Glutamatergic neuron (in vitro differentiated cells): ENCODE data around the gene LILRB2. TPM values are rescaled to one million over a fixed set of nuclear protein-coding genes. Genes with fewer than 3 reads are reported as not detected.
A peak's percentile ranks its signal among the peaks of the same experiment; 100 is the strongest.
"Not testable (repeated sequence)": the region's sequence is repeated elsewhere in the genome, so short reads cannot be mapped to it uniquely, and the experiment has no call there.

ENCODE experiments used
- DNase-seq: peaks from one replicate; pipeline ENCODE4 v3.0.0; 2022
- H3K27ac Mint-ChIP-seq: one replicate; pipeline ENCODE4 v1.8.0; 2020; ENCODE audit warnings: mild to moderate bottlenecking, mixed read lengths, inconsistent platforms; ENCODE audit not compliant: unreplicated experiment
- H3K27me3 Mint-ChIP-seq: one replicate; pipeline ENCODE4 v1.8.0; 2020; ENCODE audit warnings: mild to moderate bottlenecking, moderate library complexity, mixed read lengths, inconsistent platforms; ENCODE audit not compliant: unreplicated experiment
- H3K36me3 Mint-ChIP-seq: one replicate; pipeline ENCODE4 v1.8.0; 2020; ENCODE audit warnings: mild to moderate bottlenecking, mixed read lengths, inconsistent platforms; ENCODE audit not compliant: unreplicated experiment
- H3K4me1 Mint-ChIP-seq: one replicate; pipeline ENCODE4 v1.8.0; 2020; ENCODE audit warnings: mild to moderate bottlenecking, low read depth, mixed read lengths, inconsistent platforms; ENCODE audit not compliant: unreplicated experiment
- H3K4me3 Mint-ChIP-seq: one replicate; pipeline ENCODE4 v1.8.0; 2020; ENCODE audit warnings: mild to moderate bottlenecking, mixed read lengths, inconsistent platforms; ENCODE audit not compliant: unreplicated experiment
- H3K9me3 Mint-ChIP-seq: one replicate; pipeline ENCODE4 v1.8.0; 2020; ENCODE audit warnings: mild to moderate bottlenecking, moderate library complexity, mixed read lengths, inconsistent platforms; ENCODE audit not compliant: unreplicated experiment
- CTCF ChIP-seq: fragments of 200-600 bp; sonication (generic); IDR thresholded peaks from one replicate; pipeline ENCODE4 v1.5.0; 2021; ENCODE audit not compliant: partially characterized antibody, unreplicated experiment
- total RNA-seq: library from RNA; stranded (reverse); fragmentation: NEBNext Ultra II Directional; extraction: Animal tissue kit (Norgen Biotek cat#: 25700); gene quantifications from one replicate; pipeline ENCODE4 v1.2.1, GENCODE V29; 2021; ENCODE audit not compliant: unreplicated experiment

LILRB2 gene
- total RNA-seq, 1 donor from 2014 or later = 0.54 TPM

- peaks cover 6% of the 10 kb centered on the region for H3K9me3 Mint-ChIP-seq
- no peaks in the 10 kb centered on the region for H3K4me1 Mint-ChIP-seq
- no peak overlapping the region for H3K27ac Mint-ChIP-seq
- no peak overlapping the region for H3K4me3 Mint-ChIP-seq
- DNase-seq = no peak
- peaks cover 8% of the 10 kb centered on the region for H3K27me3 Mint-ChIP-seq
- no peak for TF ChIP-seq CTCF
- peaks cover 6% of the 10 kb centered on the region for H3K36me3 Mint-ChIP-seq
Measured at GRCh38 chr19:54297759-54298305, 16.9 kb upstream of the LILRB2 start.

GRCh38 chr19:54294539-54294938 is 13.6 kb upstream of the LILRB2 start:
- Mint-ChIP-seq H3K36me3 (peaks cover 6% of the 10 kb centered on the region), H3K4me1 (no peaks in the 10 kb centered on the region), H3K9me3 (peaks cover 6% of the 10 kb centered on the region), H3K4me3 (no peak overlapping the region), H3K27ac (no peak overlapping the region), H3K27me3 (peaks cover 8% of the 10 kb centered on the region)
- DNase-seq = no peak
- no peak for TF ChIP-seq CTCF

GRCh38 chr19:54289160-54289559 is 8.2 kb upstream of the LILRB2 start:
- not testable (repeated sequence) for H3K4me3 Mint-ChIP-seq, H3K36me3 Mint-ChIP-seq, DNase-seq, H3K27ac Mint-ChIP-seq, H3K4me1 Mint-ChIP-seq
- H3K27me3 Mint-ChIP-seq = peaks cover 18% of the 10 kb centered on the region
- peaks cover 20% of the 10 kb centered on the region for H3K9me3 Mint-ChIP-seq

- TF ChIP-seq CTCF = no peak
- H3K4me1 Mint-ChIP-seq = peaks cover 2% of the 10 kb centered on the region
- H3K27ac Mint-ChIP-seq = peak overlapping the region; percentile 53
- H3K27me3 Mint-ChIP-seq = peaks cover 13% of the 10 kb centered on the region
- no peak for DNase-seq
- peaks cover 24% of the 10 kb centered on the region for H3K9me3 Mint-ChIP-seq
- peaks cover 5% of the 10 kb centered on the region for H3K36me3 Mint-ChIP-seq
- peak overlapping the region; percentile 47 for H3K4me3 Mint-ChIP-seq
Measured at GRCh38 chr19:54287456-54287855, 6.5 kb upstream of the LILRB2 start.

- H3K36me3 Mint-ChIP-seq, DNase-seq, H3K4me3 Mint-ChIP-seq, H3K4me1 Mint-ChIP-seq: not testable (repeated sequence)
- peak overlapping the region; percentile 44 for H3K27ac Mint-ChIP-seq
- peaks cover 24% of the 10 kb centered on the region for H3K9me3 Mint-ChIP-seq
- H3K27me3 Mint-ChIP-seq = peaks cover 13% of the 10 kb centered on the region
Measured at GRCh38 chr19:54286283-54286682, 5.4 kb upstream of the LILRB2 start.

- H3K27me3 Mint-ChIP-seq = peaks cover 13% of the 10 kb centered on the region
- DNase-seq = not testable (repeated sequence)
Measured at GRCh38 chr19:54285427-54286056, 4.6 kb upstream of the LILRB2 start.

More at GRCh38 chr19:54285427-54286056, 4.6 kb upstream of the LILRB2 start:
- H3K27ac Mint-ChIP-seq = peak overlapping the region; percentile 44
- not testable (repeated sequence) for H3K36me3 Mint-ChIP-seq, H3K4me1 Mint-ChIP-seq, H3K4me3 Mint-ChIP-seq
- peaks cover 24% of the 10 kb centered on the region for H3K9me3 Mint-ChIP-seq
